ENCODE results near the gene NAA16.

Gene NAA16

GRCh38 chr13:41361491-41361890, 50.4 kb downstream of the NAA16 start:
- DNase-seq, result no peak

GRCh38 chr13:41364043-41364442, 53.0 kb downstream of the NAA16 start:
- DNase-seq, result no peak

DNA sequence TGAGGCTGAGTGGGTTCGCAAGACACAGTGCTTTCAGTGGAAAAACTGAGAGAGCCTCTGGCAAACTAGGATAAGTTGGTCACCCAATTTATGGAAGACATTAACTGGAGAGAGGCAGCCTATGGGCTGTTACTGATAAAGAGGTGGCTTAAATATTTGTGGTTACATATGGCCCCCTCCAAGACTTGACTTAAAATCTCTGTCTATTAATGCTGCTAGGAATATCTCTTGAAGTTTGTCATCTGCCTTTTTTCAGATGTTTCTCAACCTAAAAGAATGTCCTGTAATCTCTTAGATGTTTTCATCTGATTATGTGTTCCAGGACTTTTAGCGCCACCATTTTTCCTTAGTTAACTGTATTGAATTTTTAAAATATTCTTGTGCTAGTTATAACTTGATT, 54.6 kb downstream of the NAA16 start:
- no peak for DNase-seq

DNA sequence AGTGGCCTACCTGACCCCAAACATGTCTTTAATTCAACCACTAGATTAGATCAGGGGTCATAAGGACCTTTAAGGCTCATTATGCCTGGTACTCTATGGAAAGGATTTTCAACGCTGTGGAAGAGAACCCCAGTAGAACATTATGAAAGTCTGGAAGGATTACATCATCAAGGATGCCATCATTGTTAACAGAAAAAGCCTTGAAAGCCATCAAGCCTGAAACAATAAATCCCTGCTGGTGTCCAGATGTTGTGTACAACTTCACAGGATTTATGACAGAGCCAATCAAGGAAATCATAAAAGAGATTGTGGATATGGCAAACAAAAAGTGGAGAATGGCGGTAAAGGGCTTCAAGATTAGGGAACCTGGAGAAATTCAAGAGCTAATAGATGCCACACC, 59.7 kb downstream of the NAA16 start:
- DNase-seq, result peak; percentile 12

- no peak for DNase-seq
Measured at GRCh38 chr13:41377446-41377845, 66.4 kb downstream of the NAA16 start.

DNA sequence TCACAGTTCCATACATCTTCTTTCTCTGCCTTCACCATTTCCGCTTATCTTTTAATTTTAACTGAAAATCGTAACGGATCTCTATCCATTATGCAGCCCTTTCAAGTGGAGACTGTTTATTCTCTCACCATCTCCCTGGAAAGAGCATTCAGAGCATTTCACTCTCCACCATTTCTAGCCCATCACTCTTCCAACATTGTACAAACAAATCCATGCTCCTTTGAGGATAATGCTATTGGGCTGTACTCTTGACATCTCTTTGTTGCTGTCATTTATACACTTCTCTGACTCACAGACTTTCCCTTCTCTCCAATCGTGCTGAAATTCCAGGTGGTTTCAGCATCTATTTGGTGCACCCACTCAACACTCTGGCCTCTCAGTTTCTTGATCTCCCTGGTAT, 71.4 kb downstream of the NAA16 start:
- no peak for DNase-seq

GRCh38 chr13:41383386-41383785, 72.3 kb downstream of the NAA16 start:
- no peak for DNase-seq

DNA sequence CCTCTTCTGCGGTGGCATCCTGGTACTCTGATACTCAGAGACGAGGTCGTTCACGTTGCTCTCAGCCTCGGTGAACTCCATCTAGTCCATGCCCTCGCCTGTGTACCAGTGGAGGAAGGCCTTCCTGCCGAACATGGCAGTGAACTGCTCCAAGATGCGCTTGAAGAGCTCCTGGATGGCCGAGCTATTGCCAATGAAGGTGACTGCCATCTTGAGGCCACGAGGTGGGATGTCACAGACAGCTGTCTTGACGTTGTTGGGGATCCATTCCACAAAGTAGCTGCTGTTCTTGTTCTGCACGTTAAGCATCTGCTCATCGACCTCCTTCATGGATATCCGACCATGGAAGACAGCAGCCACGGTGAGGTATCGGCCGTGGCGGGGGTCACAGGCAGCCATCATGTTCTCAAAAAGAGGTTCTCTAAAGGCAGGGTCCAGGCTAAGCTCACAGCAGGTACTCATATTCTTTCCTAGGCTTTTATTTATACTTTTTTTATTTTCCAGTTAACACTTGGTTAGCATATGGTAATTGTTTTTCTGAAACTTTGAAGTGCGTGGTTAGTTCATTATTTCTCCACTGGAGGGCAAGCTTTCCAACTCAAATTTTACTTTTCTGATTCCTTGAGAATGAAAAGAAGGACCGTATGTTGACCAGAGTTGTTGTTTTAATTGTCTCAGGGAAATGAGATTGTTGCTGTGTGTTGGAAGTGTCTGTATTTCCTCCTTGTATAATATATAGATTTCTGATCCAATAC, 73.9 kb downstream of the NAA16 start:
- DNase-seq, result peak; percentile 3

GRCh38 chr13:41386211-41386610, 75.1 kb downstream of the NAA16 start:
- no peak for DNase-seq

GRCh38 chr13:41387576-41387975, 76.5 kb downstream of the NAA16 start:
- DNase-seq, result no peak

- no peak for DNase-seq
Measured at GRCh38 chr13:41388143-41388881, 77.2 kb downstream of the NAA16 start.

- DNase-seq, result no peak
Measured at GRCh38 chr13:41389580-41389979, 78.5 kb downstream of the NAA16 start.

DNA sequence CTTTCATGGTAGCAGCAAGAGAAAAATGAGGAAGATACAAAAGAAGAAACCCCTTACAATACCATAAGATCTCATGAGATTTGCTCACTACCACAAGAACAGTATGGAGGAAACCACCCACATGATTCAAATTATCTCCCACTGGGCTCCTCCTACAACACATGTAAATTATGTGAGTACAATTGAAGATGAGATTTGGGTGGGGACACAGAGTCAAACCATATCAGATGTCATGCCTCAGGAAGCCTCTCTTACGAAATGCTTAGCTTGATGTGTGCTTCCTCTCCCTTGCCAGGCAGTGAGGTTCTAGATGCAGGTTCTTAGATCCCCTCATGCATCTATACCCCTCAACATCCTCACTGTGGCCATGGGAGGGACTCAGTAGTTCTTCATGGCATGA, 83.1 kb downstream of the NAA16 start:
- DNase-seq, result no peak

DNA sequence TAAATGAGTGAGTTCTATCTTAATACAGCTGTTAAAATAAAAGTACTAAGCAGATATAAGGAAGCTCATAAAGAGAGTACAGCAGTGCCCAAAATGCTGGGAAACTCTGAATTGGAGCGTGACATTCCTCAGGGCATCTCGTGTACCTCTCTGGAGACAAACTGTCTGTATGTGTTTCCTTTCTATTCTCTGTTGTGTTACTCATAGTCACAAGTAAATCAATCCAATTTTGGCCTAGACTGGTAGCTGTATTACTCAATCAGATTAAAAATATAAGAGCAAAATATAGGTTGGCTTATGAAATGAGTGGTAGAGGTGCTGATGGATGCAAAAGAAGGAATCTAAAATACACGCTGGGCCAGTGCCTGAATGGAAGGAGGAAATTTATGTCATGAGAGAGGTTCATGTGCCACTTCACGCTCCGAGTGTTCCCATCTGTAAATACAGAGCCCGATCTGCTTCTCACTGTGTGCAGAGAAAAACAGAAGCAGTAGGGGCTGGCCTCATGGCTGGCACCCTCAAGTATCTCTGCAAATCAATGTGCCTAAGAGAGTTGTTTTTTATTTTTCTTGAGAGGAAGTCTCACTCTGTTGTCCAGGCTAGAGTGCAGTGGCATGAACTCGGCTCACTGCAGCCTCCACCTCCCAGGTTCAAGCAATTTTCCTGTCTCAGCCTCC, 87.6 kb downstream of the NAA16 start:
- peak; percentile 5 for DNase-seq

- peak; percentile 51 for DNase-seq
Measured at GRCh38 chr13:41401366-41401765, 90.3 kb downstream of the NAA16 start.

DNA sequence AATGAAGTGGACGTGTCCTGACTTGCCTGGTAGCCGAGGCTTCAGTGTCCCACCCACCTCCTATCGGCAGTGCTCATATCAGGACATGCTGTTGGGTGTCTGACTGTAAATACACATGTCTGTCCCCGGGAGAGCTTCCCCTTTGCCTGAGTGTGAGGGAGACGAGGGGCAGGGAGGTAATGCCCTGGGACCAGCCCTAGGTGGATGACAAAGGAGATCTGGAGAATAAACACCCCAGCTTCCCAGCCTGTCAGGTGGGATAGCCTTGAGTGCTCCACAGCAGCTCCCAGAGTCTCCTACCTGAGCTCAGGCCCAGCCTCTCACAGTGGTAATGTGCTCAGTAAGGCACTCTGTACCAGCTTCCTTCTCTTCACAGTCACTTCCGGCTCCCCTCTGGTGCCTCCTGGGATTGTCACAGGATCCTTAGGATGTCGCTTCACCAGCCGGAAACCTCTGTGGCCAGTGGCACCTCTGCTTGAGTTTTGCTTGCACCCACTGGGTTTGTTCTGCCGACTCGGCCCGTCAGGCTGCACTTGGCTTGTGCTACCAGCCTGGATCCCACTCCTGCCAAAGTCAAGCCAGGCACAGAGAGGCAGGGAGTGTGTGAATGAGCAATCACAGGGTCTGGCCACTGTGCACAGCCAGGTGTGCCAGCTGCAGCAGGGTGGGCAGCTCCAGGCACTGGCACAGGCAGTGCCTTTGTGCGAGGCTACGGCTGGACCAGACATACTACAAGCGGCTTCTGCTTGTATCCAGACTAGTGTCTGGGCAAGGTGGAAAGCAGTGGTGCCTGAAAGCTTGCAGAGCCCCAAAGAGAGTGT, 91.8 kb downstream of the NAA16 start:
- peak; percentile 66 for DNase-seq

GRCh38 chr13:41403983-41404382, 92.9 kb downstream of the NAA16 start:
- DNase-seq, result no peak

- DNase-seq, result no peak
Measured at GRCh38 chr13:41405367-41405766, 94.3 kb downstream of the NAA16 start.

GRCh38 chr13:41407380-41407779, 96.3 kb downstream of the NAA16 start:
- no peak for DNase-seq

GRCh38 chr13:41408121-41408520, 97.1 kb downstream of the NAA16 start:
- no peak for DNase-seq

DNA sequence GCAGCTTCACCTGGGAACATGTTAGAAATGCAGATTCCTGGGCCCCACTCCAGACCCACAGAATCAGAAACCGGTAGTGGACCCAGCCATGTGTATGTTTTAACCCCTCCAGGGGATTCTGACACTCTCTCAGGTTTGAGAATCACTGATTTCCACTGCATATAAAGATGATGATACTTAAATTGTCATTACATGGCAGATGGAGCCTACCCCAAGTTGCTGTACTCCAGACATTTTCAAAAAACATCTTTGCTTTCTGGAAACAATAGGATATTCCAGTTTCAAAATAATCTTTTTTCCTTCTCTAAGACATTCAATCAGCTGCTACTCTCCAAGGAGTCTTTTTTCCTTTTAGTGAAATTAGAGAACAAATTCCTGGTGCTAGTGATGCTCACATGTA, 97.7 kb downstream of the NAA16 start:
- no peak for DNase-seq

GRCh38 chr13:41409611-41410010, 98.5 kb downstream of the NAA16 start:
- no peak for DNase-seq

DNA sequence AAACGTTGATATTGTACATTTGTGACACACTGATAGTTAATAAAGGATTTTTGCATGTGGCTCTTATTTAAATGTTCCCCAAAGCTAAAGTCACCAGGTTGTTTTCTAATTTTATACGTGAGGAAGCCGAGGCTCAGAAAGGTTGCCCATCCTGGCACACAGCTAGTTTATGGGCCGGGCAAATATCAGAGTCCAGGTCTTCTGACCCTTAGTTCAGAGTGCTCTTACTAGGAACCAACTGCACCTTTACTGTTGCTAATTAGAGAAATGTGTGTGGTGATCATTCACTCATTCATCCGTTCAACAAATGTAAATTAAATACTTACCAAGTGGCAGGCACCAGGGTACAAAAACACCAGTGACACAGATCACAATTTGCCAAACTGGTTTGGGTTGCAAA, 100.0 kb downstream of the NAA16 start:
- no peak for DNase-seq

All from NCI-H69 (cell line).